Caki2 (cell line): ENCODE results near the gene PLLP. TPM values are rescaled to one million over a fixed set of nuclear protein-coding genes. Genes with fewer than 3 reads are reported as not detected.

Source experiments
- total RNA-seq: library from RNA; depleted of rRNA; stranded (reverse); fragments of >200 nt; shearing (Covaris generic); gene quantifications from 2 replicates; pipeline ENCODE4 v1.2.3, GENCODE V29; 2014; ENCODE audit warnings: low replicate concordance; rRNA removed

Gene PLLP
- total RNA-seq, 1 experiment from 2014 or later, result 17.0 TPM

Other genes starting within 250 kb of the PLLP start
- gene CPNE2, start 192.1 kb downstream of the PLLP start, total RNA-seq, result 33.5 and 34.6 TPM in 2 replicates
- gene PSME3IP1, start 98.6 kb downstream of the PLLP start, total RNA-seq, result 38.9 and 92.8 TPM in 2 replicates
- gene RSPRY1, start 98.3 kb downstream of the PLLP start, total RNA-seq, result 23.8 and 30.7 TPM in 2 replicates
- gene ARL2BP, start 39.4 kb downstream of the PLLP start, total RNA-seq, result 134 and 155 TPM in 2 replicates
- not detected in 2 replicates for gene CCL22, start 74.1 kb upstream of the PLLP start, total RNA-seq
- gene CX3CL1, start 87.8 kb upstream of the PLLP start, total RNA-seq, result 16.4 and 59.5 TPM in 2 replicates
- not detected in 2 replicates for gene CCL17, start 120.1 kb upstream of the PLLP start, total RNA-seq
- 89.8 and 130 TPM in 2 replicates for gene CIAPIN1, start 162.7 kb upstream of the PLLP start, total RNA-seq
- gene COQ9, start 162.8 kb upstream of the PLLP start, total RNA-seq, result 92.2 and 114 TPM in 2 replicates
- gene POLR2C, start 178.0 kb upstream of the PLLP start, total RNA-seq, result 134 and 225 TPM in 2 replicates
- gene DOK4, start 201.8 kb upstream of the PLLP start, total RNA-seq, result 21.9 and 50.0 TPM in 2 replicates